ENCODE measurements around the gene CFAP298. TPM values are rescaled to one million over a fixed set of nuclear protein-coding genes. Genes with fewer than 3 reads are reported as not detected.

CFAP298 gene
- total RNA-seq, 1 donor: 20.3 TPM

GRCh38 chr21:32597205-32597604, 15.0 kb downstream of the CFAP298 start:
- no peak overlapping the region for H3K4me3 ChIP-seq (ENCODE audit: low read depth, low read length)
- DNase-seq (ENCODE audit: low read depth): peak; percentile 60
- TF ChIP-seq CTCF (IDR thresholded peaks at IDR 0.05; ENCODE audit: insufficient read depth, low read depth, low read length): no peak

GRCh38 chr21:32595431-32595830, 16.7 kb downstream of the CFAP298 start:
- TF ChIP-seq CTCF (IDR thresholded peaks at IDR 0.05; ENCODE audit: insufficient read depth, low read depth, low read length): no peak
- no peak overlapping the region for H3K4me3 ChIP-seq (ENCODE audit: low read depth, low read length)
- DNase-seq (ENCODE audit: low read depth): no peak

- TF ChIP-seq CTCF (IDR thresholded peaks at IDR 0.05; ENCODE audit: insufficient read depth, low read depth, low read length): no peak
- H3K4me3 ChIP-seq (ENCODE audit: low read depth, low read length): no peak overlapping the region
- no peak for DNase-seq (ENCODE audit: low read depth)
Observed at GRCh38 chr21:32593690-32594089, 18.5 kb downstream of the CFAP298 start.

- TF ChIP-seq CTCF (IDR thresholded peaks at IDR 0.05; ENCODE audit: insufficient read depth, low read depth, low read length): no peak
- no peak overlapping the region for H3K4me3 ChIP-seq (ENCODE audit: low read depth, low read length)
- DNase-seq (ENCODE audit: low read depth): peak; percentile 26
Observed at GRCh38 chr21:32592929-32593502, 19.2 kb downstream of the CFAP298 start.

- no peak for DNase-seq (ENCODE audit: low read depth)
- no peak for TF ChIP-seq CTCF (IDR thresholded peaks at IDR 0.05; ENCODE audit: insufficient read depth, low read depth, low read length)
- no peak overlapping the region for H3K4me3 ChIP-seq (ENCODE audit: low read depth, low read length)
Observed at GRCh38 chr21:32590130-32590529, 22.0 kb downstream of the CFAP298 start.

- TF ChIP-seq CTCF (IDR thresholded peaks at IDR 0.05; ENCODE audit: insufficient read depth, low read depth, low read length): no peak
- DNase-seq (ENCODE audit: low read depth): no peak
- no peak overlapping the region for H3K4me3 ChIP-seq (ENCODE audit: low read depth, low read length)
Observed at GRCh38 chr21:32587651-32588050, 24.5 kb downstream of the CFAP298 start.

- TF ChIP-seq CTCF (IDR thresholded peaks at IDR 0.05; ENCODE audit: insufficient read depth, low read depth, low read length): no peak
- H3K4me3 ChIP-seq (ENCODE audit: low read depth, low read length): no peak overlapping the region
- DNase-seq (ENCODE audit: low read depth): no peak
Observed at GRCh38 chr21:32587120-32587519, 25.1 kb downstream of the CFAP298 start.

Measured in fibroblast of villous mesenchyme (primary cell).